GM18951 (cell line): Measurements from ENCODE around the gene PSME3.
A peak's percentile ranks its signal among the peaks of the same experiment; 100 is the strongest.

Source experiments
- POLR2A ChIP-seq: IDR thresholded peaks from 4 replicates; pipeline ENCODE4 v1.6.1; 2011; ENCODE audit warnings: mild to moderate bottlenecking; ENCODE audit not compliant: insufficient read length, insufficient read depth; ENCODE audit errors: extremely low read depth
- in situ Hi-C: fragments of 300-500 bp; cut with MboI; formaldehyde crosslinking; loops from one replicate; pipeline ENCODE4 v1.12.0; 2022; ENCODE audit warnings: low sequenced_read_pairs, mixed read lengths, inconsistent platforms; ENCODE audit not compliant: unreplicated experiment

The PSME3 gene, protein sequence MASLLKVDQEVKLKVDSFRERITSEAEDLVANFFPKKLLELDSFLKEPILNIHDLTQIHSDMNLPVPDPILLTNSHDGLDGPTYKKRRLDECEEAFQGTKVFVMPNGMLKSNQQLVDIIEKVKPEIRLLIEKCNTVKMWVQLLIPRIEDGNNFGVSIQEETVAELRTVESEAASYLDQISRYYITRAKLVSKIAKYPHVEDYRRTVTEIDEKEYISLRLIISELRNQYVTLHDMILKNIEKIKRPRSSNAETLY

DNA sequence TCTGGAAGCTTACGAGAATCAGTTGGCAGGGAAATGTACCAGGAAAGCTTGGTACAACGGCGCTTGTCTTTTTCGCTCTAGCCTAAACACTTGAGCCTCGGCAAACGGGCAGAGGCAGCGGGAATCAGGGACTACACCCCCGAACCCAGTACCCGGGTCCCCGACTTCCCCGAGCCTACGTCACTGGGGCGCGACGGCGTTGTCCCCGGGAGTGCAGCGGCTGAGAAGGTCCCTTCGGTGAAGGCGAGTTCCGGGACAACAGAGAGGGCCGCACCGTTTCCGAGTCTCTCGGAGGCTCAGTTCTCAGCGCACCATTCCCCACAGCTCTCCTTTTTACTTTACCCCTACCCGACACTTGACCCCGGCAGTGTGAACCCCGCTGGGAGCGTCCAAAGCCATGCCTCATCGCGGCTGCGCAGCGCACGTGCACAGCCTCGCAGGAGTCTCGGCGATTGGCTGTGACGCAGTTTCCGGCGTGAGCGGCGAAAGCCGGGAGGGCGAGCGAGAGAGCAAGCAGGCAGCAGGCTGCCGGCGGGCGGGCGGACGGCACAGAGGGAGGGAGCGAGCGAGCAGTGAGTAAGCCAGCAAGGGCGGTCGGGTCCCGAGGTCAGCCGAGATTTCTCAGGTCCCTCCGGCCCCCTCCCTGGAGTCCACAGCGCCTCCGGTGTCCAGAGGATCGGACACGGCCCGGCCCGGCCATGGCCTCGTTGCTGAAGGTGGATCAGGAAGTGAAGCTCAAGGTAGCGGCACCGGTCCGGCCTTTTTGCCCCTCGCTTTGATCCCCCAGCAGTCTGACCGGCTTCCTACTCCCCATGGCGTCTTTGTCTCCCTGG lies at the start of gene PSME3:
TSS of gene PSME3 (plus strand) at position 464 of the 833 bp plus-strand sequence. CDS start at position 699, 235 bp downstream.
- in situ Hi-C loops, result no loop called here
- TF ChIP-seq POLR2A, result peak; percentile 97

DNA sequence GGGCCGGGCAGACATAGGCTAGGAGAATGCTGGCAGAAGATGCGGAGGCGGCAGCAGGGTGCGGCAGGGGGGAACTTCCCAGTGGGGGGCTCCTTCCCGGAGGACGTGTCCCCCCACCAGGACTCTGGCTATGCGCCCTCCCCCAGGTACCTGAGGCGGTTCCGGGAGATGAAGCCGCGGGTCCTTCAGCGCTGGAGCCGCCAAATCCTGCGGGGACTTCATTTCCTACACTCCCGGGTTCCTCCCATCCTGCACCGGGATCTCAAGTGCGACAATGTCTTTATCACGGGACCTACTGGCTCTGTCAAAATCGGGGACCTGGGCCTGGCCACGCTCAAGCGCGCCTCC lies 49.4 kb upstream of the PSME3 start:
- TF ChIP-seq POLR2A, result no peak

DNA sequence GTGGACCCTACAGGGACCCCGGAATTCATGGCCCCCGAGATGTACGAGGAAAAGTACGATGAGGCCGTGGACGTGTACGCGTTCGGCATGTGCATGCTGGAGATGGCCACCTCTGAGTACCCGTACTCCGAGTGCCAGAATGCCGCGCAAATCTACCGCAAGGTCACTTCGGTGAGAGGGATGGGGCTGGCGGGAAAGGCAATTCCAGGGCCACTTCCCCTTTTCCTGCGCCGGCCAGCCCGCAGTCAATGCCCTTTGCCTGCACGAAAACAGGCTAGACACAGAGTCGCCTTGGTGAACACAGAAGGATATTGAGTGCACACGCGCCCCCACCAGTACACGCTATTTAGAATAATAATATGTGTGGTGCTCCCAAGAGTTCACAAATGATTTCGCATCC lies 48.8 kb upstream of the PSME3 start:
- in situ Hi-C loops, result no loop called here
- no peak for TF ChIP-seq POLR2A

More for the DNA sequence above, 49.4 kb upstream of the PSME3 start:
- in situ Hi-C loops, result no loop called here

DNA sequence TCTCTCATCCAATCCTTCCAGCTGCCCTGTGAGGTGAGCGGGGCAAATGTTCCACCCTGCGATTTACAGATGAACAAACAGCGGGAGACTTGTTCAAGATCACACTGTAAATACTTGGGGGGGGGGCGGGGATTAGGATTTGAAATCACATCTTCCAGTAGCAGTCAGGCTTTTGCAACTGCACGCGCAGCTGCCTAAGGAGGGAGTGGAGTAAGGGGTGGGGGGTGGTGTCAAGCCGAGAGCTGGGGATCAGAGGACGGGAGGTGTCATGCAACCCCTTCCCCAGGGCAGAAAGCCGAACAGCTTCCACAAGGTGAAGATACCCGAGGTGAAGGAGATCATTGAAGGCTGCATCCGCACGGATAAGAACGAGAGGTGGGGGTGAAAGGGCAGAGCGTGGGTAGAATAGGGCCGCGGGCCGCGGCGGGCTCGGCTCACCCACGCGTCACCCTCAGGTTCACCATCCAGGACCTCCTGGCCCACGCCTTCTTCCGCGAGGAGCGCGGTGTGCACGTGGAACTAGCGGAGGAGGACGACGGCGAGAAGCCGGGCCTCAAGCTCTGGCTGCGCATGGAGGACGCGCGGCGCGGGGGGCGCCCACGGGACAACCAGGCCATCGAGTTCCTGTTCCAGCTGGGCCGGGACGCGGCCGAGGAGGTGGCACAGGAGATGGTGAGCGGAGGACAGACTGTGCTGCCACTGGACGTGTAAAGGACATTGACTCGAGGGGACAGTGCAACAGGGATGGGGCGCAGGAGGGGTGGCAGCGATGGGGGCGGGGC lies 48.2 kb upstream of the PSME3 start:
- in situ Hi-C loops, result no loop called here
- TF ChIP-seq POLR2A, result no peak

DNA sequence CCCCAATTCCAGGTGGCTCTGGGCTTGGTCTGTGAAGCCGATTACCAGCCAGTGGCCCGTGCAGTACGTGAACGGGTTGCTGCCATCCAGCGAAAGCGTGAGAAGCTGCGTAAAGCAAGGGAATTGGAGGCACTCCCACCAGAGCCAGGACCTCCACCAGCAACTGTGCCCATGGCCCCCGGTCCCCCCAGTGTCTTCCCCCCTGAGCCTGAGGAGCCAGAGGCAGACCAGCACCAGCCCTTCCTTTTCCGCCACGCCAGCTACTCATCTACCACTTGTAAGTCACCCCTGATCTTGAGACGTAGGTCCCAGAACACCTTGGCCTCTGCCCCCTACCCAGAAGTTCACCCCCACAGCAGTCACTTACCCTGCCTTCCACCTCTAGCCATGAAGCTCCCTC lies 45.9 kb upstream of the PSME3 start:
- TF ChIP-seq POLR2A, result no peak
- in situ Hi-C loops, result no loop called here

DNA sequence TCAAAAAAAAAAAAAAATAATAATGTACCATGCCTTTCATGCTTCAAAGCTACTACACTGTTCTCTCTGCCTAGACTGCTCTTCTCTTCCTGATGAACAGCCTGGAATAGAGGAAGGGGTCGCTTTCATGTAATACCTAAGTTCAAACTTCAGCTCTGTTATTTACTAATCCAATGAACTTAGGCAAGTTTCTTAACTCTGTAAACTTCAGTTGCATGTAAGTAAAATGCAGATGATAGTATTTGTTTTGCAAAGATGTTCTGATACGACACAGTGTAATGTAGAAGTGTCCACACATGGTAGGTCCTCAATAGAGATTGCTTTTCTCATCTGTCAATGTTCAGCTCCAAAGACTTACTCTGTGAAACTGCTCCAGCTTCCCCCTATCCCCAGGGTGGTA lies 41.2 kb upstream of the PSME3 start:
- in situ Hi-C loops, result no loop called here
- TF ChIP-seq POLR2A, result no peak

DNA sequence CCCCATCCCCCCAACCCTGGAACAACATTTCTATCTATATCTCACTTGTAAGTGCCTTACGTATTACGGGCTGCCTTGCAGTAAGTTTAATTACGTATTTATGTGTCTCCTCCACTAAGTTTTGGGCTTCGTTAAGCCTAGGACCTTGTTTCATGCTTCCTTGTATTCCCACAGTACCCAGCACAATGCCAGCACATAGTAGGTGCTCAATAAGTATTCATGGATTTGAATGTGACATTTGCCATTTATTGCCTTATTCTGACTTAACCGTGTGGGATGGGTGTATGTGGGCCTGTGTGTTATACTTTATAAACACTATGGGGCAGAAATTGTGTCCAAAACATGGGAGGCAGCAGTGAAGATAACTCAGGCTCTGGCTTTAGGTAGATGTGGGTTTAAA lies 40.7 kb upstream of the PSME3 start:
- TF ChIP-seq POLR2A, result no peak
- in situ Hi-C loops, result no loop called here

DNA sequence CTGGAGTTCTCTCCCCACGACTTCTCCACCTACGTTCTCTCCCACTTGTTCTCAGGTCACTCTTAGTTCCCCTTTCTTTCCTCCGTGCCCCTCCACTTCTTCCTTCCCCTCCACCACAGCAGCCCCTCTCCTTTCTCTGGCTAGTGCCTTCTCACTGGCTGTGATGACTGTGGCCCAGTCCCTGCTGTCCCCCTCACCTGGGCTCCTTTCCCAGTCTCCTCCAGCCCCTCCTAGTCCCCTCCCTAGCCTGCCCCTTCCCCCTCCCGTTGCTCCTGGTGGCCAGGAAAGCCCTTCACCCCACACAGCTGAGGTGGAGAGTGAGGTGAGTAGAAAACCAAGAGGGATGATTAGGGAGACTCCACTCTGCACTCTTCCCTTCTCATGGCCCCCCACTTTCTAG lies 38.1 kb upstream of the PSME3 start:
- no peak for TF ChIP-seq POLR2A
- in situ Hi-C loops, result no loop called here

DNA sequence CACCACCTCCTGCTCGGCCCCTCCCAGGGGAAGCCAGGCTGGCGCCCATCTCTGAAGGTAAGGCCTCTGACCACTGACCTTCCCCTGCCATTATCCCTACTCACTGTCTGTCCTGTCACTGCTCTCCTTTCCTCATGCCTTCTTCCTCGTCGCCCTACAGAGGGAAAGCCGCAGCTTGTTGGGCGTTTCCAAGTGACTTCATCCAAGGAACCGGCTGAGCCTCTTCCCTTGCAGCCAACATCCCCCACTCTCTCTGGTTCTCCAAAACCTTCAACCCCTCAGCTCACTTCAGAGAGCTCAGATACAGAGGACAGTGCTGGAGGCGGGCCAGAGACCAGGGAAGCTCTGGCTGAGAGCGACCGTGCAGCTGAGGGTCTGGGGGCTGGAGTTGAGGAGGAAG lies 37.7 kb upstream of the PSME3 start:
- in situ Hi-C loops, result no loop called here
- no peak for TF ChIP-seq POLR2A

DNA sequence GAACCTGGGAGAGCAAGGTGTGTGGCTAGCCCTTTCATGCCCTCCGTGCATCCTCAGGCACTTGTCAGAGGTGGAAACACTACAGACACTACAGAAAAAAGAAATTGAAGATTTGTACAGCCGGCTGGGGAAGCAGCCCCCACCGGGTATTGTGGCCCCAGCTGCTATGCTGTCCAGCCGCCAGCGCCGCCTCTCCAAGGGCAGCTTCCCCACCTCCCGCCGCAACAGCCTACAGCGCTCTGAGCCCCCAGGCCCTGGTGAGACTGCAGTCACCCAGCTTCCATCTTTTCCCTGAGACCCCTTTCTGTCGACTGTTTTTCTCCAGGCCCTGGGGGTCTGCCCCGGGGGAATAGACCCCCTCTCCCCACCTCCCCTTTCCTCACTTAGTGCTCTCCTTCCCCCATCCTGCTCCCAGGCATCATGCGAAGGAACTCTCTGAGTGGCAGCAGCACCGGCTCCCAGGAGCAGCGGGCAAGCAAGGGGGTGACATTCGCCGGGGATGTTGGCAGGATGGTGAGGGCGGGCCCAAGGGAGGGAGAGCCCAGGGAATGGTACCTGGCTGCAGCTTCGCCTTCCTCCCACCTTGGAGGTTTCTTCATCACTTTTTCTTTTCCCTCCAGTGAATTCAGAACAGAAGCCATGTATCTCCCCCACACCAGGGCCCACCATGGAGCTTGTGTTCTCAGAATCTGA lies 37.0 kb upstream of the PSME3 start:
- in situ Hi-C loops, result no loop called here
- no peak for TF ChIP-seq POLR2A

DNA sequence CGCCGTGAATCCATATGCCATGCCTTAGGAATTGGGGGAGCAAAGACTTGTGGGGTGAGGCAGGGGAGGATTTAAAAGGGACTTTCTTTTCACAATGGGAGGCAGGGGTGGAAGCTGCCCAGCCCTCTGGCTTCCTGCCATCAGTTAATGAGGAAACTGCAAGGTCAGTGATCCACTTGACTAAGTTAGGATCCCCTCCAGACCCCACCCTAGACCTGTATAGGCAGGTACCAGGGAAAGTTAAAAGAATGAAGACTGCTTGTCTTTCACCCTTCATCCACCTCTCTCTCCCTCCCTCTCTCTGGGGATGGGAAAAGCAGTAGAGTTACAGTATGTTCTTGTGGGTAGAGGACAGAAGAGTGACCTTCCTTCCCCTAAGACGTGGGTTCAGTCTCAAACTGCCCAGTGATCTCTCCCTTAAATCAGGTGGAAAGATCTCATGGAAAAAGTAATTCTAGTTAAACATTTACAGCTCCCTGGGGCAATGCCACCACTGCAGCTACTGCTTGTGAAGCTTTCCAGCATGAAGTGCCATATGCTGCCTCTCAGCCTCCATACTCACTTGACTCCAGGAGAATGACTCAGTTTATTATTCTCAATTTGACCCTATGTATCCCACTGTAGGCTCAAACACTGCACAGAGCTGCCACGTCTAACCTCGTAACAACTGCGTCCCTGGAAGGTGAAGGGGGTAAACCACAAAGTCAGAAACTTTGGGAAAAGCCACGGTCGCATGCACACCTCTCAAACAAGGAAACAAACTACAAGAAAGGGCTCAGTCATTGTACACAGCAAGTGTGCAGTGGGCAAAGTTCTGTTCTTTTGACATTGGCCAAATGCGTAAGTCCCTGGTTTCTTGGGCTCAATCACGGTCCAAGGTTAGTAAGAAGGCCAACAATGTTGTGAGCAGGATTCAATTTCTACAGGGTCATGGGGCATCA lies 35.9 kb upstream of the PSME3 start:
- TF ChIP-seq POLR2A, result no peak
- in situ Hi-C loops, result no loop called here

DNA sequence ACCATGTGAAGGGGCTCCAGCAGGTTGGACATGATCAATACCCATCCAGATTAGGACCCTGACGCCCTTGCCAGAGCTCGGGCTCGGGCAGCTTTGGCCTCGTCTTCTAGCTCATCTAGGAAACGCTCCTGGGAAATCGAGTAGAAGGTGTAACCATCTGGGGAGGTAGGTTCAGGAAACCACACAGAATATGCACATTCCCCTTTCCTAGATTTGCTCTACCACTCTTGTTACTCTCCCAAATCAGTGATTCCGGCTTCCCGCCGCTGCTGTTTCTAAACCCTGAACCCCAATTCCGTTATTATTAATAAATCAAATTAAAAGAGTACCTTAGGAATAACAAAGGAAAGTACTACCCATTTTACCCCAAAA lies 35.2 kb upstream of the PSME3 start:
- in situ Hi-C loops, result no loop called here
- no peak for TF ChIP-seq POLR2A
